Activated T-helper 1 cell treated with Interleukin-2 at 50 U/mL for 16 hours (primary cell): Measurements from ENCODE around the gene ZDHHC5.
"Not testable (repeated sequence)": the region's sequence is repeated elsewhere in the genome, so short reads cannot be mapped to it uniquely, and the experiment has no call there.

Experiments used
- DNase-seq: peaks from one replicate; pipeline ENCODE4 v3.0.0-alpha.2; 2020; ENCODE audit warnings: low read depth

ZDHHC5 gene

DNA sequence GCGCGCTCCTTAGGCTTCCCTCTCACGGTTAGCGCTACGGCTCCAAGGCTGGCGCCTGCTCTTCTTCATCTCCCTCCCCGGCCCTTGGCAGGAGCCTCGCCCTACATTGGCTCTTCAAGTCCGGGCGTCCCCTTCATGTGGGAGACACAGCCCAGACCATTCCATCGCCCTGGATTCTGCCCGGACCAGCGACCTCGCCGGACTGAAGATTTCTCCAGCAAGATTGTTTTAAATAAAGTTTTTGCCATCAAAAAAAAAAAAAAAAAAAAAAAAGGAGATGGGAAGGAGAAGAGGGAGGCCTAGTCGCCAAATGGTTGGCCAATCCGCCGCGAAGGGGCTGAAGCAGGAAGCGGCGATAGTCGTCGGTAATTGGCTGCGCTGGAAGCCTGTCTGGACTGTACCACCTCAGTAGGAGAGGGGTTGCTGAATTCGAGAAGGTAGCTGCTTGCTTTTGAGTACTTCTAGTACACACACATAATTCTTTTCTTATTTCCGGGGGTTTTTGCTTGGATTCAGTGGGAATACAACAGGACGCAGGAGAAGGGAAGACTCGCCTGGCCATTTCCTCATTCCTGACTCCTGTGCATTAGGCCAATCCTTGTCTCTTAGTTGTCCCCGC lies 688 bp upstream of the ZDHHC5 start:
- peak; percentile 86 for DNase-seq

DNA sequence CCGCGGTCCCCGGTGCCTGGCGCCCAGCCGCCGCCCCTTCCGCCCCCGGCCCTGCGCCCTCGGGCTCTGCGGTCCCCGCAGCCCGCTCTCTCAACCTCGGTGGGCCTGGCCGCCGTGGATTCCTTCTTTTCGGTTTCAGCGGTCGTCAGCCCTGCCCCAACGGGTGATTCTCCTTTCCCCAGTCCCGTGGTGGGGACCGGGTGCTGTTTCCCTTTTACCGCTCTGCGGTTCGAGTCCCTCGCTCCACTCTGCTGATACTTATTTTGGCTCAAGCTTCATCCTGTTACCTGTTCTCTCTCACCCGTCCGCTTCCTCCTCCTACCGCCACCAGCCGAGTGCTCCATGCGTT lies 494 bp downstream of the ZDHHC5 start:
- peak; percentile 25 for DNase-seq

DNA sequence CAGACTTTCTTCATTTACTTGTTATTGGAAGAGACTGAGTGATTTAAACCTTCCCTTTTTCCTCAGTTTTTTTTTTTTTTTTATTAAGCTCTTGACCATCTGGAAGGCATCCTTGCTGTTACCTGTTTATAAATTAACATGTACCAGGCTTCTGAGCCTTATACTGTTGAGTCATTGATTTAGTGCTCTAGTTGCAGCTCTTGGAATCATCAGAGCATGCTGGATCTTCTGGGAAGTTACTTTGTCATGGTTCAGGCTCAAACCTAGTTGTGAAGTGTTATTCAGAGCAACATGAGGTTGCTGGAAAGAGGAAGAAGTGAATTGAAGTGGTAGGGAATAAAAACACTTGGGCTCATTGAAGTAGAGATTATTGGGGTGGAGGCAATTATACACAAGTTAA lies 6.3 kb downstream of the ZDHHC5 start:
- DNase-seq: no peak

DNA sequence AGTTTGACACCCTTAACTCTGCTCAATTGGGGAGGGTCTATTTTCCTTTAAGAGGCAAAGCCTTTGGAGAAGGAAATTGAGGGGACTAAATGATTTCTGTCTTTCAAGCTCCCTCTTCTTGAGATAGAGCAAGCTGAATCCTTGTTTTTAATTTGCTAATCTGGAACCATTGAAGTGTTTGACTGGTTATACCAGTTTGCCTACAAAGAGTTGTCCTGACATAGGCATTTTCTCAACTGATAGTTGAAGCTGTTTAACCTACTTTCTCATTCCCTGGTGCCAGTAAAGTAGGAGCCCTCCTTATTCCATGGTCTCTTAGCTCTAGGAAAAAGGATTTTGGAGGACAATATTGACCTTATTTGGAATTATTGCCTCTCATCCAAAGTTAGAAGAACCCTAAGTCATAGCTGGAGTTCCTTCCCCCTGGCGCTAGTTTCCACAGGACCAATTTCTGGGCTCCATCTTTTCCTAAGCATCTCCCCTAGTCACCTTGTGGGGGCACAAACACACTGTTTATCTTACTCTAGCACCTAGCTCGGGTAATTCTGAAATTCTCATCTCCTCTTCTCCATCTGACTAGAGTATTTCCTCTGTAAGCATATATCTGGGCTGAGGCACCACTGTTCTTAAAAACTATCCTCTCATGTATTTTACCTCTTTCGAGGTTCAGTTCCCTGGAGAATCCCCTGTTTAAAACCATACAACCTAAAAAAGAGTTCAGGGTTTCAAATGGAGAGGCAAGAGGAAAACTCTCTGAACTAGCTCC lies 7.4 kb downstream of the ZDHHC5 start:
- no peak for DNase-seq

DNA sequence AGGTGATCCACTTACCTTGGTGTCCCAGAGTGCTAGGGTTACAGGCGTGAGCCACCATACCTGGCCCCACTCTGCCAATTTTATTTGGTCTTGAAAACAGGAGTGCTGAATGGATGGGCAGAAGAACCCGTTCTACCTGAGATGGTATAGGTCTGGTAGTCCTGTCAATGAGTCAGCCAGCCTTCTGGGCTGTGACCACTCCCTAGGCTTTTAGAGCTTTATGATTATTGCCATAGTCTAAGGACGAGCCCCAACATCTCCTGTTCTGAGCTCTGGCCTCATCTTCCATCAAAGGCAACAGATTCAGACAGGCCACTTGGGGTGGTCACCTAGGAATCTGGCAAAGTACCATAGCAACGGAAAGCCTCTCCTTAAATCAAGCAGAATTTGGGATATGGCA lies 11.5 kb downstream of the ZDHHC5 start:
- no peak for DNase-seq

DNA sequence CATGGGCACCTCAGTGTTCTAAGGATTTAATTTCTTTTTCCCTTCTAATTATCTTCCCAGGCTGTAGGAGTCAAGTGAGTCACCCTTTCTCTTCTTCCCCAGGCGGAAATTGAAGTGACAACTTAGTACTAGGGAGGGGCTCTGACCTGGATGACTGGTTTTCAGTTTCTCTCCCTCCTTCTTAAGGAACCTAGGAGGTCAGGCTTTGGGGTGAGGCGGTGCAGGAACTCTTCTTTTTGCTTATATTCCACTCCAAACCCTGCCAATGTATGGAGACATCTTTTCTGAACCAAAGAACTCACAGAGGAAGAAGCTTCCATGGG lies 12.6 kb downstream of the ZDHHC5 start:
- DNase-seq: no peak

DNA sequence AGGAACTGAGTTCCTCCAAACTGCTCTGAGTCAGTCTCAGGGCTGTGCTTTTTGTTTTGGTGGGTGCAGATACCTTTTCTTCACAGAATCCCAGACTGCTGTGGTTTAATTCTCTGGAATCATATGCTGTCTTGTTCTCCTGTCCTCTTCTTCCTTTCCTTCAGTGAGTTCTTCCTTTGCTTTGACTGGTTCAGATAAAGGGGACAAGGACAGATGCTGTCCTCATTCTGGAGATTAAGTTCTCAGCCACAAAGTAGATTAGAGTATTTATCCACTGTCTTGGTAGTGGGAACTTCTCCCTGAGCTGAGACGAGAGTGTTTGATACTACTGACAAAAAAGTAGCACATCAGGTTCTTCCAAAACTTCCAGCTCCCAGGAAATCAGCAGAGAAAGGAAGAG lies 13.3 kb downstream of the ZDHHC5 start:
- no peak for DNase-seq

DNA sequence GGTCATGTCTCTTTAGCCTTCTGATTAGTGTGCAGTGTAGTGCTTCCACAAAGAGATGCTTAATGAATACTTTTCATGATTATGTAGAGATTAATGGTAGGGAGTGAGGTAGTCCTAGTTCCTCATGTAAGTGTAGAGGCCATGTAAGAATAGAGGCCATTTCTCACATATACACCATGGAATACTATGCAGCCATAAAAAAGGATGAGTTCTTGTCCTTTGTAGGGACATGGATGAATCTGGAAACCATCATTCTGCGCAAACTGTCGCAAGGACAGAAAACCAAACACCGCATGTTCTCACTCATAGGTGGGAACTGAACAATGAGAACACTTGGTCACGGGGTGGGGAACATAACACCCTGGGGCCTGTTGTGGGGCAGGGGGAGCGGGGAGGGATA lies 22.6 kb downstream of the ZDHHC5 start:
- not testable (repeated sequence) for DNase-seq

DNA sequence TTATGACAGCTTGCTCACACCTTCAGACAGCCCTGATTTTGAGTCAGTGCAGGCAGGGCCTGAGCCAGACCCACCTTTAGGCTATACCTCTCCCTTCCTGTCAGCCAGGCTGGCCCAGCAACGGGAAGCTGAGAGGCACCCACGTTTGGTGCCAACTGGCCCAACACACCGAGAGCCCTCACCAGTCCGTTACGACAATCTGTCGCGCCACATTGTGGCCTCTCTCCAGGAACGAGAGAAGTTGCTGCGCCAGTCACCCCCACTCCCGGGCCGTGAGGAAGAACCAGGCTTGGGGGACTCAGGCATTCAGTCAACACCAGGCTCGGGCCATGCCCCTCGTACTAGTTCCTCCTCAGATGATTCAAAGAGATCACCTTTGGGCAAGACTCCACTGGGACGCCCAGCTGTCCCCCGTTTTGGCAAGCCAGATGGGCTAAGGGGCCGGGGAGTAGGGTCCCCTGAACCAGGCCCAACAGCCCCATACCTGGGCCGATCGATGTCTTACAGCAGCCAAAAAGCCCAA lies 31.0 kb downstream of the ZDHHC5 start:
- no peak for DNase-seq

DNA sequence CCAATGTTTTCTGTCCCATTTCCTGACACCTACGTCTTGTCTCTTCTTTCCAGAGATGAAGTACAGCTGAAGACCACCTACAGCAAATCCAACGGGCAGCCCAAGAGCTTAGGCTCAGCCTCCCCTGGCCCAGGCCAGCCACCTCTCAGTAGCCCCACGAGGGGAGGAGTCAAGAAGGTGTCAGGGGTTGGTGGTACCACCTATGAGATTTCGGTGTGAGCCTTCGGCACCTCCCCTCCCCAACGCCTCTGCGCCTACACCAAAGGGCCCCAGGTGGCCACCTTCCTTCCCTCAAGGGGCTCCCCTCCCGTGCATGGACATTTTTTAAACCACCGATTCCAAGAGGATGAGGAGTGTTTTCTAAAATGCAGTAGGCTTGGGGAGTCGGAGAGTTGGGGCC lies 31.9 kb downstream of the ZDHHC5 start:
- no peak for DNase-seq

DNA sequence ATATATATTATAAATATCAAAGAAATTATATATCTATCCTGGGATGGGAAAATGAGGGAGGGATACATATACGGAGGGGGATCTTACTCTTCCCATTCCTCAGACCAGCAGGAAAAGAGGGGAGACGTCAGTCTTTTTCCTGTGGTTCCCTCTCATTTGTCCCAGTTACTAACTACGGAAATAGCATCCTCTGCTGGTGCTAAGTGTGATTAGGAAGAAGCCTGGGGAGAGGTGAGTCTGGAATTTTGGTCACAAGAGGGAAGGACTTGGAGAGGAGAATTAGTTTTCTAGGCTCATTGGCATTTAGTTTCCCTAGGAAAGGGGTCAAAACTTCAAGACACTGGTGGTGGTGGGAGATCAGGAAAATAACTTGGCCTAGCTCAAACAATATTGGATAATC lies 32.5 kb downstream of the ZDHHC5 start:
- no peak for DNase-seq

DNA sequence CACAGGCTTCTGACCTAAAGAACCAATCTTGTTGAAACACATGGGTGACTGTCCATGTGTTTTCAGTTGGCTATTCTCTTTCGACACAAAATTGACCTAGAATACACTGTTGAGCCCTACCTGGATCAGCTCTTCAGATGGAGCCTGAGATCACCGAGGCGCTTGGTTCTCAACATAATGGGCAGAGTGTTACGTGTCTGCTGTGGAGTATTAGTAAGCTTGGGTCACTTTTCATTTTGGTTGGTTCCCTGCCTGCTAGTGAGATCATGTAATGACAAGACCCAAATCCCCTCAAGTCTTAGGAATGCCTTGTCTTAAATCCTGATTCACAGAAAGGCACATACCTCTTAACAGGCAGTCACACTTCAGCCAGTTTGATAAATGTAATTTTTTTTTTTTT lies 35.4 kb downstream of the ZDHHC5 start:
- DNase-seq: no peak

DNA sequence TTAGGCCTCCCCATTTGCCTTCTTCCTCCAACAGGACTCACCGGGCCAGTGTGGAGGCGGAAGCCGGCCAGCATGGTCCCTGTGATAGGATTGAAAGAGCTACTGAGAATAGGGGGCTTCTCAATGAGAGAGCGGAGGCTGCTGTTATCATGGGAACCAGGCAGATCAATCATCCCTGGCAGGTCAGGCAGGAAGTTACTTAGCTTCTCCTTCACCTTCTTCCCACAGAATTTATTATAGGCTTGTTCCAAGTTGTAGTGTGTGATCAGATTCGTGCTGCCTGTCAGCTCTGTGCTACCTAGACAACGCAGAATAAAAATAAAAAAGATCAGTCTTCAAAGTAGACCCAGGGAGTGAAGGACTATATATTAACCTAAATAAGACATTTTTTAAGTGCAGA lies 37.0 kb downstream of the ZDHHC5 start:
- DNase-seq: no peak

DNA sequence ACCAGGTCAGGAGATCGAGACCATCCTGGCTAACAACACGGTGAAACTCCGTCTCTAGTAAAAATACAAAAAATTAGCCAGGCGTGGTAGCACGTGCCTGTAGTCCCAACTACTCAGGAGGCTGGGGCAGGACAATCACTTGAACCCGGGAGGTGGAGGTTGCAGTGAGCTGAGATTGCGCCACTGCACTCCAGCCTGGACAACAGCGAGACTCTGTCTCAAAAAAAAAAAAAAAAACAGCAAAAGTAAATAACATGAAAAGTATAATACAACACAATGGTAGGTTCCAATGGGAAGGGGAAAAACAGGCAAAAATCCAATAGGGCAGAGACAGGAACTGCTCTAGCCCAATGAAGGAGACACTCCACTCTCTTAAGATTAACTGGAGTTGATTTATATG lies 37.5 kb downstream of the ZDHHC5 start:
- not testable (repeated sequence) for DNase-seq

DNA sequence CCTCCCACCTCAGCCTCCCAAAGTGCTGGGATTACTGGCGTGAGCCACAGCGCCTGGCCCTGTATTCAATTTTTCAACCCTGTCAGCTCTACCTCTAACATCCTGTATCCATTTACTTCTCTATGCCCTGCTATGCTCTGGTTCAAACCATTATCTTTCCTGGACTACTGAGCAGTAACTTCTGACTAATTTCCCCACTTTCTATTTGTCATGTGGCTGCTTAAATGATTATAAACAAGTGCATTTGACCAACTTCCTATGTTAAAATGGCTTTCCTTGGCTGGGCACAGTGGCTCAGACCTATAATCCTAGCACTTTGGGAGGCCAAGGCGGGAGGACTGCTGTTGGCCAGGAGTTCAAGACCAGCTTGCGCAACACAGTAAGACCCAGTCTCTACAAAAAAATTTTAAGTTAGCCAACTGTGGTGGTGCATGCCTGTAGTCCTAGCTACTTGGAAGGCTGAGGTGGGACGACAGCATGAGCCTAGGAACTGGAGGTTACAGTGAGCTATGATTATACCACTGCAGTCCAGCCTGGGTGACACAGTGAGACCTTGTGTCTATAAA lies 42.0 kb downstream of the ZDHHC5 start:
- DNase-seq: no peak

DNA sequence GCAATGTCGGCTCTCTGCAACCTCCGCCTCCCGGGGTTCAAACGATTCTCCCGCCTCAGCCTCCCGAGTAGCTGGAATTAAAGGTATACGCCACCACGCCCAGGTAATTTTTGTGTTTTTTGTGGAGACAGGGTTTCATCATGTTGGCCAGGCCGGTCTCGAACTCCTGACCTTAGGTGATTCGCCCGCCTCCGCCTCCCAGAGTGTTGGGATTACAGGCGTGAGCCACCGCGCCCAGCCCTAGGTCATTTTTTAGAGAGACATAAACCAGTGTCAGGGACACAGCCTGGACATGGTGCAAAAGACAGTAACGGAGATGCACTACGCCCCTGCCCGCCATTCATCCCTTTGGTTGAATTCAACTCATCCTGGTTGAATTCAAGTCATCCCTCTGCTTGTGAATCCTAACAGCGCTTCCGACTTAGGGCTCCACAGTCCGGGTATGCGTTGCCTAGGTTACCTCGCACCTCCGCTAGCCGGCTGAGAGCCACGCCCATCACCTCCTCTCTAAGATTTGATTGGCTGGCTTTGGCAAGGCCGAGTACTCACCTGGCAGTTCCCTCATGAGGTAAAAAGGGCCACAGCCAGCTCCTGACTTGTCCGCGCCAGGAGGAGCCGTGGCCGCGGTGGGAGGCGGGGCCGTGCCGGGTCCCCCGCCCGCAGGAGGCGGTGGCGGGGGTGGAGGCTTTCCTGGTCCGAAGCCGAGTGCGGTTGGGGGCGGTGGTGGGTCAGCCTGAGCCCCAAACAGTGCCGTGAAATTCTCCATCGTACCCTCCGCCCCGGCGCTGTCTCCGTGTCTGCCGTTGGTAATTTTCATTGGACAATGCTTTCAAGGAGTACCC lies 43.7 kb downstream of the ZDHHC5 start, which contains the start of gene MED19:
MED19 (minus strand) TSS at position 802 of the 842 bp plus-strand sequence; CDS start at position 766, 36 bp downstream.
- peak; percentile 53 for DNase-seq

DNA sequence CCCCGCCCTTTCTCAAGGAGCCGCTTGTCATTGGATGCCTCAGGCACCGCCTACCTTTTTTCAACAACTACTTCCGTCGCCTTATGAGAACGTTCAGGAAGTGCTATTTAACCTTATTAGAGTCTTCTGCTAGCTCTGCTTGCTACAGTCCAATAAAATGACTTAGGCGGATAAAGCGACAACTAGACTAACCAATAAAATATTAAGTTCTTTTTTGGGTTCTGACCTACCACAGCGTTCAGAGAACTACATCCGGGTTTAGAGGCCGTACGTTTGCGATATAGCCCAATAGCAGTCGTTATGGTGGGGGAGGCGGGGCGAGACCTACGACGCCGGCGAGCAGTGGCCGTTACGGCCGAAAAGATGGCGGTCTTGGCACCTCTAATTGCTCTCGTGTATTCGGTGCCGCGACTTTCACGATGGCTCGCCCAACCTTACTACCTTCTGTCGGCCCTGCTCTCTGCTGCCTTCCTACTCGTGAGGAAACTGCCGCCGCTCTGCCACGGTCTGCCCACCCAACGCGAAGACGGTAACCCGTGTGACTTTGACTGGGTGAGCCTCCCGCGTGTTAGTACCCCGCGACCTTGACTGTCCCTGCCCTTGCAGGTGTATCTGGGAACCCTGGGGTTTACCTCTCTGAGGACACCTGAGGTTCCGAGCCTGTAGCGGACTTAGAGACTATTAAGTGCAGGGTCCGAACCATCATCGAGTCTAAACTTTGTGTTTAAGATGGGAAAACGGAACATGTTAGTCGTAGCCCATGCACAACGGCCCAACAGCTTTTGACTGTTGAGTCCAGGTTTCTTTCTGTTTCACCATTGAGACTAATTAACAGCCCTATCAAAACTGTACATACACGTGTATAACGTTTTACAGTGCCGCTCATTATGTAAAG lies 44.6 kb downstream of the ZDHHC5 start, which contains the start of gene TMX2:
TMX2 (plus strand) TSS at position 338 of the 895 bp plus-strand sequence; CDS start at position 364, 26 bp downstream.
- peak; percentile 81 for DNase-seq

DNA sequence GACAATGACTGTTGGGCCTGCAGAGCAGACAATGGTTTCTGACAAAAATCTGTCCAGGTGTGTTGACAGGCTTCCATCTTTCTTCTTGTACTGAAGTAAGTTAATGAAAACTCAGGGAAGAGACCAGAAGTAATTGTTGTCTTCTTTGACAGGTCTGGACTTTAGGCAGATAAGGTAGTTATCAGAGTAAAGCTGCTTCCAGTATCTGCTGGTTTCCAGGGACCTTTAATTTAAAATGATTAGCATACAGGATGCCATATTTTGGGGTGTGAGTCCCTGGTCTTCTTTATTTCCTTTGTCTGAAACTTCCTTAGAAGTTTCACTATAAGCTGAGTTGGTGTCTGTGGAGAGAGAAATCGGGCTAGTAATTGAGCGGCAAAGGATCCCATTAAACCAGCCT lies 45.9 kb downstream of the ZDHHC5 start:
- DNase-seq: no peak

DNA sequence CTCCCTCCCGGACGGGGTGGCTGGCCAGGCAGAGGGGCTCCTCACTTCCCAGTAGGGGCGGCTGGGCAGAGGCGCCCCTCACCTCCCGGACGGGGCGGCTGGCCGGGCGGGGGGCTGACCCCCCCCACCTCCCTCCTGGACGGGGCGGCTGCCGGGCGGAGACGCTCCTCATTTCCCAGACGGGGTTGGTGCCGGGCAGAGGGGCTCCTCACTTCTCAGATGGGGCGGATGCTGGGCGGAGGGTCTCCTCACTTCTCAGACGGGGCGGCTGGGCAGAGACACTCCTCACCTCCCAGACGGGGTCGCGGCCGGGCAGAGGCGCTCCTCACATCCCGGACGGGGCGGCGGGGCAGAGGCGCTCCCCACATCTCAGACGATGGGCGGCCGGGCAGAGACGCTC lies 48.8 kb downstream of the ZDHHC5 start:
- not testable (repeated sequence) for DNase-seq

DNA sequence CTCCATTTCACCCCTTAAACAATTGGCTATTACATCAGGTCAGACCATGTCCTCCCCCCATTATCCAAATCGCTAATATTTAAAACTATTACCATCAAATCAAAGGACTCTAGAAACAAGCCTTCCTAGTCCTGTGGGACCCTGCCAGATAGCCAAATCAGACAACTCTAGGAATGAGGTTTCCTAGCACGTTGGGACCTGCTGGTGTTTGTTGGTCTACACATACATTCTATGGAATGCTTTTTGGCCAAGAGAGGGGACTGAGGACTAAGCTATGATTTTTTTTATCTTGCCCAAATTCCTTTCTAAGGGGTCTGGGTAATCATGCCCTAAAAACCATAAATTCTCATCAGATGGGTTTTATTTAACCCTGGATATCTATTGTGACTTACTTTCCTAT lies 59.3 kb downstream of the ZDHHC5 start:
- DNase-seq: no peak

DNA sequence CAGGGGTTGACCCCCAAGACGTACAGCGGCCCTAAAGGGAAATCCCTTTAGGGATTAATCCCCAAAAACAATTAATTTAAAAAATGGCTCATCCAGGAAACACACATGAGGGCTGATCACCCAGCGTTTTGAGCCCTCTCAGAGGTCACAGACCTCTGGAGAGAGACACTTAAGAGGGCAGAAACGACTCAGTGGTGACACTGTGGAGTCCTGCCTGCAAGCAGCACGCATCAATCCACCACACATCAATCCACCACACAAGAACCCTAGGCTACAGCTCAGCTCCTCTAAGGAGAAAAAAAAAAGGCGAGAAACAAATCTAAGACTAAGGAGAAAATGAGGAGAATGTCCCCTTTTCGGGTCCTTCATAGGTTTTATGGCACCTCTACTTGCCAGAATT lies 60.9 kb downstream of the ZDHHC5 start:
- no peak for DNase-seq
